Neuronal stem cell (in vitro differentiated cells): ENCODE measurements around the gene APLF.

Experiments used
- DNase-seq: peaks from one replicate; pipeline ENCODE4 v3.0.0-alpha.2; 2013; ENCODE audit warnings: low spot score
- H2AFZ ChIP-seq: one replicate; pipeline ENCODE4 v1.6.1; 2013; ENCODE audit warnings: mild to moderate bottlenecking, low read length, inconsistent platforms
- H2AK5ac ChIP-seq: 2 replicates; pipeline ENCODE4 v1.6.1; 2013; ENCODE audit warnings: low read depth, mild to moderate bottlenecking, inconsistent platforms, low read length, moderate library complexity, mixed read lengths
- H2BK120ac ChIP-seq: 2 replicates; pipeline ENCODE4 v1.6.1; 2013; ENCODE audit warnings: low read depth, mild to moderate bottlenecking, inconsistent platforms, low read length, moderate library complexity, mixed read lengths
- H2BK12ac ChIP-seq: one replicate; pipeline ENCODE4 v1.6.1; 2013; ENCODE audit warnings: low read length, inconsistent platforms
- H2BK15ac ChIP-seq: 2 replicates; pipeline ENCODE4 v1.6.1; 2013; ENCODE audit warnings: mild to moderate bottlenecking, low read length, inconsistent platforms, mixed read lengths
- H2BK5ac ChIP-seq: one replicate; pipeline ENCODE4 v1.6.1; 2013; ENCODE audit warnings: inconsistent platforms, mild to moderate bottlenecking, low read length, moderate library complexity
- H3K14ac ChIP-seq: one replicate; pipeline ENCODE4 v1.6.1; 2013; ENCODE audit warnings: low read length, inconsistent platforms
- H3K18ac ChIP-seq: 2 replicates; pipeline ENCODE4 v1.6.1; 2013; ENCODE audit warnings: low read length, inconsistent platforms
- H3K23ac ChIP-seq: 2 replicates; pipeline ENCODE4 v1.6.1; 2013; ENCODE audit warnings: low read depth, mild to moderate bottlenecking, mixed read lengths, low read length, inconsistent platforms; ENCODE audit not compliant: poor library complexity
- H3K27ac ChIP-seq: replicated peaks from 3 replicates; pipeline ENCODE4 v1.5.1; 2013; ENCODE audit warnings: low read length, inconsistent platforms
- H3K27me3 ChIP-seq, 3 experiments: 2 replicates each; pipeline ENCODE4 v1.6.1; 2013; ENCODE audit warnings: low read length in 3 of 3, mild to moderate bottlenecking in 2 of 3, inconsistent platforms in 1 of 3, low read depth in 1 of 3, mixed read lengths in 1 of 3, moderate library complexity in 1 of 3; ENCODE audit not compliant: control insufficient read depth in 3 of 3, insufficient read depth in 3 of 3
- H3K36me3 ChIP-seq, 2 donors: replicated peaks in 1 of 2; 2 replicates each; pipeline ENCODE4 v1.6.1; 2013; ENCODE audit warnings: low read length in 2 of 2; ENCODE audit not compliant: control insufficient read depth in 2 of 2, insufficient read depth in 2 of 2
- H3K4ac ChIP-seq: 2 replicates; pipeline ENCODE4 v1.6.1; 2013; ENCODE audit warnings: inconsistent platforms, mild to moderate bottlenecking, low read length, moderate library complexity
- H3K4me1 ChIP-seq, 2 donors: 1 replicate in 1 of 2; 2 replicates in 1 of 2; pipeline ENCODE4 v1.6.1; 2013; ENCODE audit warnings: low read length in 2 of 2, low read depth in 1 of 2; ENCODE audit not compliant: control insufficient read depth in 2 of 2, insufficient read depth in 1 of 2
- H3K4me2 ChIP-seq: one replicate; pipeline ENCODE4 v1.6.1; 2013; ENCODE audit warnings: mild to moderate bottlenecking, low read length, inconsistent platforms; ENCODE audit not compliant: insufficient read depth, poor library complexity, severe bottlenecking
- H3K4me3 ChIP-seq, 2 donors: 2 replicates each; pipeline ENCODE4 v1.5.1; 2013; ENCODE audit warnings: low read length in 2 of 2, mild to moderate bottlenecking in 2 of 2, inconsistent platforms in 1 of 2, moderate library complexity in 1 of 2
- H3K79me1 ChIP-seq: one replicate; pipeline ENCODE4 v1.6.1; 2013; ENCODE audit warnings: low read depth, mild to moderate bottlenecking, inconsistent platforms, low read length, moderate library complexity
- H3K9ac ChIP-seq: one replicate; pipeline ENCODE4 v1.6.1; 2013; ENCODE audit warnings: mild to moderate bottlenecking, low read depth, low read length, inconsistent platforms; ENCODE audit not compliant: poor library complexity
- H3K9me3 ChIP-seq, 2 donors: replicated peaks in 1 of 2; 2 replicates each; pipeline versions ENCODE3 to v1.6.1; 2013; ENCODE audit warnings: low read length in 2 of 2, mild to moderate bottlenecking in 2 of 2, inconsistent platforms in 1 of 2, low read depth in 1 of 2, mixed read lengths in 1 of 2, moderate library complexity in 1 of 2; ENCODE audit not compliant: control insufficient read depth in 2 of 2, insufficient read depth in 1 of 2
- H4K8ac ChIP-seq: one replicate; pipeline ENCODE4 v1.6.1; 2013; ENCODE audit warnings: low read depth, mild to moderate bottlenecking, inconsistent platforms, low read length, moderate library complexity
- H4K91ac ChIP-seq: one replicate; pipeline ENCODE4 v1.6.1; 2013; ENCODE audit warnings: low read length, low read depth, mild to moderate bottlenecking, inconsistent platforms; ENCODE audit not compliant: poor library complexity
- WGBS, 2 donors: extraction: QIAGEN DNeasy Blood & Tissue Kit; methylation state at CpG; one replicate each; pipeline ENCODE4 v1.1.7; 2013; ENCODE audit warnings: missing lambda C conversion rate in 2 of 2, mixed read lengths in 1 of 2; ENCODE audit not compliant: insufficient read length in 2 of 2, insufficient replicate concordance in 1 of 2; ENCODE audit errors: extremely low coverage in 2 of 2; 5-methylcytosine and 5-hydroxymethylcytosine counted together

APLF gene

GRCh38 chr2:68429311-68429826, 38.0 kb upstream of the APLF start:
- Histone ChIP-seq H4K8ac (no peak overlapping the region), H4K91ac (no peak overlapping the region), H3K23ac (no peak overlapping the region), H2BK120ac (no peak overlapping the region), H3K4me2 (no peak overlapping the region), H3K4ac (no peak overlapping the region), H2BK15ac (no peak overlapping the region), H3K27me3 (peaks cover 0 to 14% (median 0%) of the 10 kb centered on the region in 3 experiments), H2BK5ac (no peak overlapping the region), H3K36me3 (no peaks in the 10 kb centered on the region), H3K14ac (no peak overlapping the region), H3K4me3 (no peak overlapping the region), H3K27ac (no peak overlapping the region), H2BK12ac (no peak overlapping the region), H2AFZ (no peak overlapping the region), H3K18ac (no peak overlapping the region), H3K79me1 (no peaks in the 10 kb centered on the region), H2AK5ac (no peak overlapping the region), H3K4me1 (no peaks in the 10 kb centered on the region), H3K9ac (no peak overlapping the region), H3K9me3 (peaks cover 0 to 4% of the 10 kb centered on the region in 2 donors)
- WGBS, 2 donors, result no CpG with 5 or more reads among the region's 7 CpGs
- no peak for DNase-seq

GRCh38 chr2:68431316-68431972, 35.9 kb upstream of the APLF start:
- Histone ChIP-seq H3K4ac (peak overlapping the region; percentile 8), H4K91ac (no peak overlapping the region), H3K9ac (no peak overlapping the region), H3K14ac (no peak overlapping the region), H2BK5ac (no peak overlapping the region), H3K27me3 (peaks cover 0 to 5% (median 0%) of the 10 kb centered on the region in 3 experiments), H2BK120ac (no peak overlapping the region), H3K4me2 (no peak overlapping the region), H3K79me1 (no peaks in the 10 kb centered on the region), H4K8ac (no peak overlapping the region), H3K9me3 (peaks cover 0 to 4% of the 10 kb centered on the region in 2 donors), H2AK5ac (no peak overlapping the region), H2AFZ (no peak overlapping the region), H3K23ac (no peak overlapping the region), H3K27ac (no peak overlapping the region), H2BK15ac (no peak overlapping the region), H3K18ac (no peak overlapping the region), H2BK12ac (no peak overlapping the region), H3K4me3 (no peak overlapping the region), H3K4me1 (peaks cover 0 to 4% of the 10 kb centered on the region in 2 donors), H3K36me3 (no peaks in the 10 kb centered on the region)
- DNase-seq, result no peak
- no CpG with 5 or more reads among the region's 8 CpGs for WGBS, 2 donors

GRCh38 chr2:68432696-68433658, 34.4 kb upstream of the APLF start:
- Histone ChIP-seq H3K9ac (no peak overlapping the region), H3K18ac (peak overlapping the region; percentile 42), H4K8ac (peak overlapping the region; percentile 23), H3K79me1 (no peaks in the 10 kb centered on the region), H3K14ac (no peak overlapping the region), H2AK5ac (peak overlapping the region; percentile 58), H3K4me1 (peaks cover 0 to 7% of the 10 kb centered on the region in 2 donors), H3K36me3 (no peaks in the 10 kb centered on the region), H3K9me3 (peaks cover 0 to 4% of the 10 kb centered on the region in 2 donors), H2BK12ac (peak overlapping the region; percentile 52), H2AFZ (peak overlapping the region; percentile 19), H3K23ac (peak overlapping the region; percentile 10), H3K27ac (no peak overlapping the region), H2BK15ac (peak overlapping the region; percentile 40), H2BK5ac (no peak overlapping the region), H3K4ac (no peak overlapping the region), H4K91ac (peak overlapping the region; percentile 46), H3K27me3 (peaks cover 0 to 2% (median 0%) of the 10 kb centered on the region in 3 experiments), H3K4me3 (no peak overlapping the region), H2BK120ac (no peak overlapping the region), H3K4me2 (no peak overlapping the region)
- WGBS, 2 donors, result no CpG with 5 or more reads among the region's 14 CpGs
- no peak for DNase-seq

GRCh38 chr2:68434981-68435380, 32.4 kb upstream of the APLF start:
- no peak overlapping the region for H2BK5ac ChIP-seq
- no peak overlapping the region for H3K27ac ChIP-seq
- peaks cover 0 to 4% of the 10 kb centered on the region in 2 donors for H3K9me3 ChIP-seq
- H3K14ac ChIP-seq, result no peak overlapping the region
- no peak overlapping the region for H3K4me3 ChIP-seq
- H3K18ac ChIP-seq, result no peak overlapping the region
- DNase-seq, result no peak
- H2BK12ac ChIP-seq, result no peak overlapping the region
- H2AFZ ChIP-seq, result peak overlapping the region; percentile 17
- peaks cover 0 to 7% of the 10 kb centered on the region in 2 donors for H3K4me1 ChIP-seq
- H3K36me3 ChIP-seq, result no peaks in the 10 kb centered on the region
- H2AK5ac ChIP-seq, result no peak overlapping the region
- no peak overlapping the region for H3K4me2 ChIP-seq
- H3K79me1 ChIP-seq, result no peaks in the 10 kb centered on the region
- no peak overlapping the region for H3K9ac ChIP-seq
- no peak overlapping the region for H3K4ac ChIP-seq
- no peak overlapping the region for H4K91ac ChIP-seq
- no peak overlapping the region for H2BK15ac ChIP-seq
- peak overlapping the region; percentile 23 for H4K8ac ChIP-seq
- no peak overlapping the region for H3K23ac ChIP-seq
- H2BK120ac ChIP-seq, result no peak overlapping the region
- H3K27me3 ChIP-seq, result no peaks in the 10 kb centered on the region
